ENCODE data around the gene GNL2. TPM values are rescaled to one million over a fixed set of nuclear protein-coding genes. Genes with fewer than 3 reads are reported as not detected.

GNL2 gene
- total and polyA plus RNA-seq, 9 of the 15 experiments (the other 6 are each of a cell fraction or from before 2014, with no cell fraction given) = 156 to 371 (median 263) TPM

- TF ChIP-seq ZNF316 (IDR thresholded peaks at IDR 0.05) = 0 out of 2 replicates have a peak, but pooled peaks have one; percentile 6
- peak; percentile 97 for TF ChIP-seq RAD51 (IDR thresholded peaks at IDR 0.05; ENCODE audit: borderline replicate concordance, low read depth)
- no peak for TF ChIP-seq SNIP1 (IDR thresholded peaks at IDR 0.05; ENCODE audit: low read depth)
- TF ChIP-seq ZNF551 (CRISPR knock-in tag; IDR thresholded peaks at IDR 0.05) = no peak
- TF ChIP-seq DLX4 (CRISPR knock-in tag; IDR thresholded peaks at IDR 0.05) = no peak
- TF ChIP-seq BRF2 (IDR thresholded peaks at IDR 0.05; ENCODE audit: borderline replicate concordance, insufficient read depth, insufficient read length) = no peak
- peak; percentile 77; the same call in 1 of the 2 replicates for TF ChIP-seq NR4A1 (CRISPR knock-in tag; IDR thresholded peaks at IDR 0.05)
- no peak for TF ChIP-seq NR4A1 (tag; IDR thresholded peaks at IDR 0.05)
- peak; percentile 81; the same call in 1 of the 2 replicates for TF ChIP-seq KLF13 (tag; IDR thresholded peaks at IDR 0.05; ENCODE audit: borderline replicate concordance, low read depth)
- TF ChIP-seq NR1H2 (CRISPR knock-in tag; IDR thresholded peaks at IDR 0.05) = no peak
- TF ChIP-seq ZNF253 (CRISPR knock-in tag; conservative IDR thresholded peaks at IDR 0.05) = no peak
- no peak for TF ChIP-seq ZBTB49 (CRISPR knock-in tag; IDR thresholded peaks at IDR 0.05; ENCODE audit: borderline replicate concordance)
- TF ChIP-seq FOXP4 (CRISPR knock-in tag; IDR thresholded peaks at IDR 0.05; ENCODE audit: borderline replicate concordance) = peak; percentile 26; the same call in 1 of the 2 replicates
- TF ChIP-seq TAL1 (IDR thresholded peaks at IDR 0.05) = 0 out of 2 replicates have a peak, but pooled peaks have one; percentile 16
- TF ChIP-seq ZBTB43 (CRISPR knock-in tag; IDR thresholded peaks at IDR 0.05) = peak; percentile 57; the same call in 1 of the 2 replicates
- no peak for TF ChIP-seq NCOA2 (IDR thresholded peaks at IDR 0.05; ENCODE audit: partially characterized antibody in 2 of 2)
Measured at GRCh38 chr1:37553927-37554808, 41.6 kb downstream of the GNL2 start, which contains the start of gene SNIP1 (continued).
